BE2C (cell line): ENCODE measurements around the gene AGAP2.

Experiments
- DNase-seq: peaks from one replicate; pipeline ENCODE4 v3.0.0-alpha.2; 2020
- H3K27me3 ChIP-seq: fragments of 250-450 bp; sonication (Bioruptor Pico); 2 replicates; pipeline ENCODE4 v1.5.1; 2020; ENCODE audit warnings: mild to moderate bottlenecking
- H3K36me3 ChIP-seq: fragments of 250-450 bp; sonication (Bioruptor Pico); 2 replicates; pipeline ENCODE4 v1.5.1; 2020; ENCODE audit warnings: mild to moderate bottlenecking
- H3K4me1 ChIP-seq: fragments of 250-450 bp; sonication (Bioruptor Pico); 2 replicates; pipeline ENCODE4 v1.5.1; 2020
- H3K4me3 ChIP-seq: 2 replicates; pipeline ENCODE4 v1.5.1; 2011; ENCODE audit warnings: low read depth, low read length
- H3K9me3 ChIP-seq: fragments of 250-450 bp; sonication (Bioruptor Pico); 2 replicates; pipeline ENCODE4 v1.5.1; 2020
- CTCF ChIP-seq: IDR thresholded peaks from 2 replicates; pipeline ENCODE4 v1.5.1; 2012; ENCODE audit warnings: mild to moderate bottlenecking, low read depth, low read length

The AGAP2 gene

DNA sequence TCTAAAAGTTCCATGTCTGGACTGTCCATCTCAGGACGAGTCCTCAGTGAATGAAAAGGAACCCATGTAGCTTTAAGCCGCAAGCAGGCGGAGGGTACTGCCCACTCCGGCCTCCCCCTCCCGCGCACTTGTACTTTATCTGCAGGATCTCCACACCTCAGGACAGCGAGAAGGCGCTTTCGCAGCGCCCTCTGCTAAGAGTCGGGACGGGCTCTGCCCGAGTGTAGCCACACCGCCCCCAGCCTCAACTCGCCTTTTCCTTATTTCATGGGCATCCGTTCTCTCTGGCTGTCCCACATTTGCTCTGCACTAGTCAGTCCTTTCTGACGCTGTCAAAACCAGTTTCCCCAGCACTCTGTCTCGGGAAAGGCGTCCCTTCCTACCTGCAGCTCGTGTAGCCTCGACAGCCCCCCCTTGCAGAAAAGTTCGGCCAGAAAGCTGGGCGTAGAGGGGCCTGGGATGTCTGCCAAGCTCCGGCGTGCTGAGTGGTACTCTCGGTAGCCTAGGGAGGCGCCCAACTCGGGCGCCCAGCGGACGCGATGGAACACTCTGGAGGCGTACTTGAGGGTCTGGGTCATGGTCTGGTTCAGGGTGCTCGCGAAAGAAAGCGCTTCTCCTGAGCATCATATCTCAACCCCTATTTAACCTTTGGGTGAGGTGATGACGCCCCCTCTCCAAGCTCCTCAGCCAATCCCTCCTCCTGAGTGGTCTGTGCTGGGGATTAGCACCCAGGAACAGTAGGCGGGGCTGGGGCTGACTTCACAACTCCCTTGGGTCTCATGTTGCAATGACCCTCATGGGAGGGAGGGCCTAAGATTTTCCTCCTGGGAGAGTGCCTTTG lies 28.1 kb upstream of the AGAP2 start, which contains the start of gene CYP27B1:
Gene CYP27B1, minus strand, starts transcription at position 615 of the 841 bp plus-strand sequence. Its CDS starts 37 bp downstream, at position 578.
- Histone ChIP-seq H3K9me3 (no peaks in the 10 kb centered on the region), H3K4me1 (peaks cover 5% of the 10 kb centered on the region; the same call in 1 of the 2 replicates), H3K36me3 (peaks cover 24% of the 10 kb centered on the region), H3K27me3 (peaks cover 37% of the 10 kb centered on the region), H3K4me3 (peak within 1 kb of the TSS; percentile 2)
- DNase-seq: peak; percentile 46
- no peak for TF ChIP-seq CTCF

GRCh38 chr12:57765698-57766463 lies 27.3 kb upstream of the AGAP2 start:
- H3K27me3 ChIP-seq: peaks cover 37% of the 10 kb centered on the region
- no peaks in the 10 kb centered on the region for H3K9me3 ChIP-seq
- H3K4me1 ChIP-seq: peaks cover 5% of the 10 kb centered on the region; the same call in 1 of the 2 replicates
- TF ChIP-seq CTCF: no peak
- peak overlapping the region; percentile 41 for H3K4me3 ChIP-seq
- H3K36me3 ChIP-seq: peaks cover 23% of the 10 kb centered on the region
- no peak for DNase-seq

DNA sequence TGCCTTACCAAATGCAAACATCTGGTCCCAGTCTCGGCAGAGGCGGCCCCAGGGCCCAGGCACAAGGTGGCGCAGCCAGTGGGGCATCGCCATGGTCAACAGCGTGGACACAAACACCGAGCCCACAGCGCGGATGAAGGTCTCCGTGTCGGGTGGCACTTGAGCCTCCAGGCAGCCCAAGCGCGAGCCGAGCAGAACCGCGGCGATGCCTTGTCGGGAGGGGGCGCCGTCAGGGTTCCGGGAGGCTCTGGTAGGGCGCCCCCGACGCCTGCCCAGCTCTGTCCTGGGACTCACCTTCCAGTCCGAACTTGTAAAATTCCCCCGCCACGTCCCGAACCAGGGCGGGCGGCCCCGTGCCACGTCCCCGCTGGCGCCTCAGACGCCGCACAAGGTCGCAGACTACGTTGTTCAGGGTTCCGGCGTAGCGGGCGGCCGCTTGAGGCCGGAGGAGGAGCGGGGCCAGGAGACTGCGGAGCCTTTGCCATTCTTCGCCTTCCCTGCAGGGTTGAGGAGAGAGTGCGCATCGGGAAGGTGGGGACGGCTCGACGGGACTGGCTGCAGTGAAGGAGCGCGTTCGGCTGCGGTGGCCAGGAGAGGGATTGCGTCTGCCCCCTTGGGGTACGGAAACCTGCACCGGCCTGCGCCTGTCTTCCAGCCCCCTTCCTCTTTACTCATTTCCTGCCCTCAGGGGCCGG lies 26.6 kb upstream of the AGAP2 start:
- Histone ChIP-seq H3K27me3 (peaks cover 37% of the 10 kb centered on the region), H3K4me3 (peak overlapping the region; percentile 41), H3K4me1 (peaks cover 5% of the 10 kb centered on the region; the same call in 1 of the 2 replicates), H3K9me3 (no peaks in the 10 kb centered on the region), H3K36me3 (peaks cover 16% of the 10 kb centered on the region)
- peak; percentile 33 for TF ChIP-seq CTCF
- DNase-seq: peak; percentile 49

- H3K27me3 ChIP-seq: peaks cover 37% of the 10 kb centered on the region
Measured at GRCh38 chr12:57764662-57765002, 26.1 kb upstream of the AGAP2 start.

More at GRCh38 chr12:57764662-57765002, 26.1 kb upstream of the AGAP2 start:
- Histone ChIP-seq H3K4me1 (peaks cover 5% of the 10 kb centered on the region; the same call in 1 of the 2 replicates), H3K4me3 (peak overlapping the region; percentile 41), H3K9me3 (no peaks in the 10 kb centered on the region), H3K36me3 (peaks cover 10% of the 10 kb centered on the region)
- no peak for DNase-seq
- no peak for TF ChIP-seq CTCF
